Heart left ventricle (tissue), 13 donors: ENCODE measurements around the gene SAMD5.

ENCODE experiments used
- POLR2A ChIP-seq, 2 donors: fragments of 450-650 bp; IDR thresholded peaks; one replicate each; pipeline ENCODE4 v1.6.1; 2017; ENCODE audit warnings: antibody characterized with exemption in 2 of 2, mild to moderate bottlenecking in 2 of 2, moderate library complexity in 2 of 2
- TF ChIP-seq, protein P1 (sequence below), 12 donors: fragments of 200-600 bp; sonication (generic) in 4 of 12; IDR thresholded peaks; one replicate each; pipeline versions ENCODE4 v1.5.0 to v1.8.0; 2018 to 2022; ENCODE audit warnings: antibody characterized with exemption in 12 of 12, mild to moderate bottlenecking in 5 of 12
- donor health status: ischemic (EF 13 %, LVEDD 7.1; RV severe dilation, severe dysfunction).
- donor health status: DM: no; HTN: yes; CAD: no.
- donor health status: DM: no; HTN: no; CAD: no.
- donor health status: ischemic (EF 25% LVEDD 6.9; RV normal size, moderate dysfunction).
- donor health status: ischemic (EF 25% LVEDD 5.7; RV mildly dilated, moderate dysfunction).
- donor health status: ischemic (EF 35%, LVEDD 5.7; RV mildly dilated, moderate dysfunction).
- donor health status: nonischemic (EF 11% LVEDD 7.7; RV severe dilation, severe dysfunction).
- donor health status: DM: yes; HTN: yes; CAD: no.
- donor health status: PGD.
- donor health status: ischemic (EF 29% LVEDD 5.4; RV normal size, mild dysfunction).
- donor health status: nonischemic (EF 23%, LVEDD 6.1; RV moderate dilation, normal function).

DNA sequence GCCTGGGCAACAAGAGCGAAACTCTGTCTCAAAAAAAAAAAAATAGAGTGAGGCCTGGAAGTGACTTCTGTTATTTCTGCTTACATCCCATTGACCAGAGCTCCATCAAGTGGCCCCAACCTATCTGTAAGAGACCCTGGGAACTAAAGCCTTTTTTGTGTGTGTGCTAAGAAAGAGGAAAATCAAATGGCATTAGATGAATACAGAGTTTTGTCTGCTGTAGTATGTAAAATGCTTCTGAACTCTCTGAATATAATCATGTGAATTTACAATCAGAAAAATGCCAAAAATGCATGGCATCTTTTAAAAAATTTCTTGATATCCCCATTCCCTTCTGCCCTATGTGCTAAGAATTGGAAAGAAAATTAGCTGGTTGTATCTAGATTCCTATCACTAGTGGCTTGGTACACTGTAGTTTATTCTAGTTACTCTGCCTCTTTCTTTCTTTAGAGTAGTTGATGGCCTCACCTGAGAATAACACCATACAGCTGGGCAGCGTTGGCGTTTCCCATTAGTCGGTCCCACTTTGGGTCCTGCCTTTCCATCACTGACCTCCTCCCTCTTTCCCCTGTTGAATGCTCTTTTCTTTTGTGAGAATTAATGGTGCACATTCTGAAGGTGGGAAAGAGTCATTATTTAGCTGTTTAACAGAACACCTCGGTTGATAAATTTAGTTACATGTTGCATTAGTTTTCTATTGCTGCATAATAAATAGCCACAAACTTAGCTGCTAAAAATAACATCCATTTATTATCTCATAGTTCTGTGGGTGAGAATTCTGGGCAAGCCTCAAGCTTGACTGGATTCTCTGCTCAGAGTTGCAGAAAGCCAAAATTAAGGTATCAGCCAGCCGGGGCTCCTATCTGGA, 38.2 kb downstream of the SAMD5 start:
- TF ChIP-seq, protein P1, sequence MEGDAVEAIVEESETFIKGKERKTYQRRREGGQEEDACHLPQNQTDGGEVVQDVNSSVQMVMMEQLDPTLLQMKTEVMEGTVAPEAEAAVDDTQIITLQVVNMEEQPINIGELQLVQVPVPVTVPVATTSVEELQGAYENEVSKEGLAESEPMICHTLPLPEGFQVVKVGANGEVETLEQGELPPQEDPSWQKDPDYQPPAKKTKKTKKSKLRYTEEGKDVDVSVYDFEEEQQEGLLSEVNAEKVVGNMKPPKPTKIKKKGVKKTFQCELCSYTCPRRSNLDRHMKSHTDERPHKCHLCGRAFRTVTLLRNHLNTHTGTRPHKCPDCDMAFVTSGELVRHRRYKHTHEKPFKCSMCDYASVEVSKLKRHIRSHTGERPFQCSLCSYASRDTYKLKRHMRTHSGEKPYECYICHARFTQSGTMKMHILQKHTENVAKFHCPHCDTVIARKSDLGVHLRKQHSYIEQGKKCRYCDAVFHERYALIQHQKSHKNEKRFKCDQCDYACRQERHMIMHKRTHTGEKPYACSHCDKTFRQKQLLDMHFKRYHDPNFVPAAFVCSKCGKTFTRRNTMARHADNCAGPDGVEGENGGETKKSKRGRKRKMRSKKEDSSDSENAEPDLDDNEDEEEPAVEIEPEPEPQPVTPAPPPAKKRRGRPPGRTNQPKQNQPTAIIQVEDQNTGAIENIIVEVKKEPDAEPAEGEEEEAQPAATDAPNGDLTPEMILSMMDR (IDR thresholded peaks at IDR 0.05): no peak
- TF ChIP-seq POLR2A (IDR thresholded peaks at IDR 0.05): no peak
